Keratinocyte (primary cell): ENCODE measurements around the gene BAIAP2. TPM values are rescaled to one million over a fixed set of nuclear protein-coding genes. Genes with fewer than 3 reads are reported as not detected.

ENCODE experiments used
- DNase-seq: peaks from one replicate; pipeline ENCODE4 v3.0.0-alpha.2; 2011; ENCODE audit warnings: low read depth, missing footprints, low spot score
- FAIRE-seq: peaks from 2 replicates; lab custom pipeline; 2011; peaks lifted over from hg19 to GRCh38; lab: Jason Lieb, UNC
- H2AFZ ChIP-seq: 2 replicates; pipeline ENCODE4 v1.6.0; 2012; ENCODE audit warnings: low read length, control low read depth, inconsistent platforms; ENCODE audit not compliant: control insufficient read depth
- H3K27ac ChIP-seq: 2 replicates; pipeline ENCODE4 v1.5.1; 2011; ENCODE audit warnings: low read length; ENCODE audit not compliant: control insufficient read depth, insufficient read depth
- H3K27me3 ChIP-seq: 3 replicates; pipeline ENCODE4 v1.6.0; 2011; ENCODE audit warnings: low read length; ENCODE audit not compliant: control insufficient read depth, insufficient read depth; ENCODE audit errors: extremely low read depth
- H3K36me3 ChIP-seq, 2 experiments: 2 replicates in 1 of 2; 3 replicates in 1 of 2; pipeline ENCODE4 v1.5.1; 2011; ENCODE audit warnings: low read length in 2 of 2, mild to moderate bottlenecking in 1 of 2; ENCODE audit not compliant: control insufficient read depth in 2 of 2, insufficient read depth in 2 of 2; ENCODE audit errors: extremely low read depth in 1 of 2
- H3K4me1 ChIP-seq: 3 replicates; pipeline ENCODE4 v1.5.1; 2011; ENCODE audit warnings: low read length; ENCODE audit not compliant: control insufficient read depth, insufficient read depth; ENCODE audit errors: extremely low read depth
- H3K4me2 ChIP-seq: 3 replicates; pipeline ENCODE4 v1.6.0; 2011; ENCODE audit warnings: low read depth, low read length; ENCODE audit not compliant: control insufficient read depth, insufficient read depth; ENCODE audit errors: extremely low read depth
- H3K4me3 ChIP-seq, 3 experiments: fragments of 200-600 bp in 1 of 3; sonication (generic) in 1 of 3; 2 replicates in 2 of 3; 3 replicates in 1 of 3; pipeline ENCODE4 v1.5.1; 2011 to 2016; ENCODE audit warnings: low read length in 3 of 3, mild to moderate bottlenecking in 3 of 3, control low read depth in 2 of 3, inconsistent platforms in 1 of 3, low read depth in 1 of 3, mixed read lengths in 1 of 3, mixed run types in 1 of 3, moderate library complexity in 1 of 3; ENCODE audit not compliant: control insufficient read depth in 2 of 3, insufficient read depth in 2 of 3; ENCODE audit errors: extremely low read depth in 1 of 3
- H3K79me2 ChIP-seq: 2 replicates; pipeline ENCODE4 v1.6.0; 2012; ENCODE audit warnings: low read length; ENCODE audit not compliant: control insufficient read depth, insufficient read depth
- H3K9ac ChIP-seq: 3 replicates; pipeline ENCODE4 v1.6.0; 2011; ENCODE audit warnings: low read length; ENCODE audit not compliant: control insufficient read depth, insufficient read depth; ENCODE audit errors: extremely low read depth
- H3K9me1 ChIP-seq: 3 replicates; pipeline ENCODE4 v1.6.0; 2011; ENCODE audit warnings: low read length; ENCODE audit not compliant: control insufficient read depth, insufficient read depth; ENCODE audit errors: extremely low read depth
- H3K9me3 ChIP-seq: 2 replicates; pipeline ENCODE4 v1.5.1; 2012; ENCODE audit warnings: low read depth, low read length; ENCODE audit not compliant: control insufficient read depth
- H4K20me1 ChIP-seq: 3 replicates; pipeline ENCODE4 v1.6.0; 2011; ENCODE audit warnings: low read length; ENCODE audit not compliant: control insufficient read depth, insufficient read depth; ENCODE audit errors: extremely low read depth
- CTCF ChIP-seq, 3 experiments: IDR thresholded peaks in 1 of 3; conservative IDR thresholded peaks in 1 of 3; optimal IDR thresholded peaks in 1 of 3; 2 replicates in 2 of 3; 3 replicates in 1 of 3; pipeline versions ENCODE3 to v1.5.1; 2011; ENCODE audit warnings: low read length in 3 of 3, mild to moderate bottlenecking in 3 of 3, moderate library complexity in 2 of 3, control low read depth in 1 of 3, inconsistent platforms in 1 of 3; ENCODE audit not compliant: insufficient read depth in 2 of 3; ENCODE audit errors: extremely low read depth in 1 of 3
- EZH2 ChIP-seq: IDR thresholded peaks from one replicate; pipeline ENCODE4 v1.6.1; 2012; ENCODE audit warnings: inconsistent platforms, mild to moderate bottlenecking, low read length, moderate library complexity
- dilution Hi-C: fragments of 300-500 bp; cut with MboI; formaldehyde crosslinking; loops from one replicate; pipeline ENCODE4 v1.7.0; 2020; ENCODE audit warnings: low sequenced_read_pairs; ENCODE audit not compliant: extremely low pct_ligation_motif_present
- polyA plus RNA-seq, 5 experiments: library from polyadenylated mRNA; depleted of rRNA in 3 of 5; stranded (reverse) in 3 of 5; stranded (forward) in 1 of 5; unstranded in 1 of 5; fragments of >200 nt; gene quantifications; 1 replicate in 1 of 5; 2 replicates in 3 of 5; 3 replicates in 1 of 5; pipeline versions ENCODE4 v1.2.1 to v1.2.3, GENCODE V29; 2011 to 2012; ENCODE audit warnings: missing spikeins in 2 of 5, low read depth in 1 of 5, low replicate concordance in 1 of 5

The BAIAP2 gene
- polyA plus RNA-seq, 1 donor (not counting 4 experiments of a cell fraction or from before 2014, with no cell fraction given) = 56.7 TPM

- Histone ChIP-seq H2AFZ (no peak overlapping the region), H3K27ac (peak overlapping the region; percentile 96), H3K9me1 (peaks cover 9% of the 10 kb centered on the region), H4K20me1 (peaks cover 3% of the 10 kb centered on the region), H3K4me3 (no peak overlapping the region), H3K79me2 (peaks cover 68% of the 10 kb centered on the region), H3K9ac (peak overlapping the region; percentile 80), H3K27me3 (no peaks in the 10 kb centered on the region), H3K4me2 (peak overlapping the region; percentile 84), H3K9me3 (no peaks in the 10 kb centered on the region), H3K4me1 (peaks cover 72% of the 10 kb centered on the region), H3K36me3 (peaks cover 22 to 49% of the 10 kb centered on the region in 2 experiments)
- FAIRE-seq = no peak
- dilution Hi-C loops = no loop called here
- TF ChIP-seq CTCF (optimal IDR thresholded peaks at IDR 0.05 in 1 of 3, IDR thresholded peaks at IDR 0.05 in 1 of 3, conservative IDR thresholded peaks at IDR 0.05 in 1 of 3; ENCODE audit: extremely low read depth in 1 of 3, insufficient read depth in 2 of 3, low read length in 3 of 3) (no peak), EZH2 (no peak)
- no peak for DNase-seq
Measured at GRCh38 chr17:81056312-81056711, 21.4 kb downstream of the BAIAP2 start.

- TF ChIP-seq CTCF (optimal IDR thresholded peaks at IDR 0.05 in 1 of 3, IDR thresholded peaks at IDR 0.05 in 1 of 3, conservative IDR thresholded peaks at IDR 0.05 in 1 of 3; ENCODE audit: extremely low read depth in 1 of 3, insufficient read depth in 2 of 3, low read length in 3 of 3) (peak in 1 of 3 experiments; percentile 12), EZH2 (no peak)
- dilution Hi-C loops = no loop called here
- H2AFZ ChIP-seq = no peak overlapping the region
- peaks cover 24 to 51% of the 10 kb centered on the region in 2 experiments for H3K36me3 ChIP-seq
- no peak for DNase-seq
- peaks cover 63% of the 10 kb centered on the region for H3K4me1 ChIP-seq
- H3K27me3 ChIP-seq = no peaks in the 10 kb centered on the region
- H3K9me1 ChIP-seq = peaks cover 6% of the 10 kb centered on the region
- H3K9me3 ChIP-seq = no peaks in the 10 kb centered on the region
- FAIRE-seq = peak; percentile 91
- H3K4me2 ChIP-seq = peak overlapping the region; percentile 84
- peaks cover 4% of the 10 kb centered on the region for H4K20me1 ChIP-seq
- peak overlapping the region in 2 of 3 experiments; percentile 3 to 39 for H3K4me3 ChIP-seq
- peaks cover 68% of the 10 kb centered on the region for H3K79me2 ChIP-seq
- H3K27ac ChIP-seq = peak overlapping the region; percentile 96
- H3K9ac ChIP-seq = peak overlapping the region; percentile 80
Measured at GRCh38 chr17:81057079-81057730, 22.3 kb downstream of the BAIAP2 start.
